ENCODE measurements around the gene ZNF41.
"Not testable (repeated sequence)": the region's sequence is repeated elsewhere in the genome, so short reads cannot be mapped to it uniquely, and the experiment has no call there.

Gene ZNF41

GRCh38 chrX:47482512-47483305 is at the start of gene ZNF41:
ZNF41 (minus strand) TSS chrX:47483222; CDS start chrX:47467481, 15,741 bp downstream.
- peak; percentile 54 to 88 (median 74) for DNase-seq

GRCh38 chrX:47530049-47530448 is 47.0 kb upstream of the ZNF41 start:
- intact Hi-C loops (cut with DNase I) = no loop called here
- DNase-seq = no peak

More at GRCh38 chrX:47482512-47483305, at the start of gene ZNF41:
- intact Hi-C loops (cut with DNase I) = no loop called here

DNA sequence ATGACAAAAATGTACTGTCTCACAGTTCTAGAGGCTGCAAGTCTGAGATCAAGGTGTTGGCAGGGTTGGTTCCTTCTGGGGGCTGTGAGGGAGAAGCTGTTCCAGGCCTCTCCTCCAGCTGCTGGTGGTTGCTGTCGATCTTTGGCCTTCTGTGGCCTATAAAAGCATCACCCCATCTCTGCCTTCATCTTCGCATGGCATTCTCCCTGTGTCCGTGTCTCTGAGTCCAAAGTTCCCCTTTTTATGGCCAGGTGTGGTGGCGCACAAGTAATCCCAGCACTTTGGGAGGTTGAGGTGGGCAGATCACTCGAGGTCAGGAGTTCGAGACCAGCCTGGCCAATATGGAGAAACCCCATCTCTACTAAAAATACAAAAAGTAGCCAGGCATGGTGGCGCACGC is 46.5 kb upstream of the ZNF41 start:
- intact Hi-C loops (cut with DNase I) = no loop called here
- peak in 1 of 42 donors; percentile 9 for DNase-seq

- intact Hi-C loops (cut with DNase I) = loop anchor here (2.0 kb wide), 1 partner anchor 331 kb away; the partner anchor contains the start of gene UBA1
- peak in 1 of 42 donors; percentile 1 for DNase-seq
These were observed 40.7 kb upstream of the ZNF41 start for GRCh38 chrX:47523713-47524166.

DNA sequence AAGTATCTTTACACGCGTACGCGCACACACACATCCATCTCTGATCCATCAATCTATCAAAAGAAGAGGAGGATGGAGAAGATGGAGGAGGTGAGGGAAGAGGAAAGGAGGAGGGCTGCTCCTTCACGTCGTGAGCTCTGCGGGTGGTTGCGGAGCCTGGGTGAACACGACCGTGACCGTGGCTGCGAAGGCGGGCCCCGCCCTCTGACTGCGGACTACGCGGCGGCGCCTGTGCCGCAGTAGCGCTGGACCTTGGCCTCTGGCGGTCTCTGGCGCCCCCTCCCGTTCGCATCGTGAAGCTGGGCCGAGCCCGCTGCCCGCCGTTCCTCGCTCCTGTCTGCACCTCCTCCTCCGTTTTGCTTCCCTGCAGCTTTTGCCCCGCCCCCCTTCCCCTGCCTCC is 40.3 kb upstream of the ZNF41 start:
- intact Hi-C loops (cut with DNase I) = loop anchor here (2.0 kb wide), 1 partner anchor 330 kb away; the partner anchor contains the start of gene UBA1
- DNase-seq = peak; percentile 48 to 93 (median 84)

DNA sequence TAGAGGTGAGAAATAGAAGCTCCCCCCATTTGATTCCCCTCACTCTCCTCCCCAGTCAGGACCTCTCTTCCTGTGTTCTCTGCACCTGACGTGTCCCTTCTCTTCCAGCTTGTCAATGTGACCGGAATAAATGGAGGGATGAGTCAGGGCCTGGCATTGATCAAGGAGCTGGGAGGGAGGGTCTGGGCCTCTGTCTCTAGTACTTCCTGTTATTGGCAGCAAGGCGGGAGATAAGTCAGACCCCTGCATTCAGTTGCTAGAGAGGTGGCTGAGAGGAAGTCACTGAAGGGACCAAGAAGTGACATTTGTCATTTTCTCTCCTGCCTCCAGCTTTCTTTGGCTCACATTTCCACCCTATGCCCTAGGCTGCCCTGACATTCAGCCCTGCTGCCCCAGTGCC is 35.1 kb upstream of the ZNF41 start:
- DNase-seq = no peak
- intact Hi-C loops (cut with DNase I) = no loop called here

DNA sequence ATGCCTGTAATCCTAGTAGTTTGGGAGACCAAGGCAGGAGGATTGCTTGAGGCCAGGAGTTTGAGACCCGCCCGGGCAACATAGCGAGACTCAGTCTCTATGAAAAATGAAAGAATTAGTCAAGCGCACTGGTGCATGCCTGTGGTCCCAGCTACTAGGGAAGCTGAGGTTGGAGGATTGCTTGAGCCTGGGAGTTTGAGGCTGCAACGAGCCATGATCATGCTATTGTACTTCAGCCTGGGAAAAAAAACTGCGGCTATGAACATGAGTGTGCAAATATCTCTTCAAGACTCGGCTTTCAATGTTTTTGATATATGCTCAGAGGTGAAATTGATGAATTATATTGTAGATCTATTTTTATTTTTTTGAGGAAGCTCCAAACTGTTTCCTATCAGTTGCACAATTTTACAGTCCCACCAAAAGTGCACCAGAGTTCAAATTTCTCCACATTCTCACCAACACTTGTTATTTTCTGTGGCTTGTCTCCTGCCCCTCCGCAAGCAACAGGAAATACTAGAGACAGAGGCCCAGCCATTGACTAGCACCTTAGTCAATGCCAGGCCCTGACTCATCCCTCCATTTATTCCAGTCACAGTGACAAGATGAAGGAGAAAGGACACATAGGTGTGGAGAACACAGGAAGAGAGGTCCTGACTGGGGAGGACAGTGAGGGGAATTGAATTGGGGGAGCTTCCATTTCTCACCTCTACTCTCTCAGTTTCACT is 33.1 kb upstream of the ZNF41 start:
- intact Hi-C loops (cut with DNase I) = no loop called here
- DNase-seq = no peak

GRCh38 chrX:47514533-47515235 is 31.7 kb upstream of the ZNF41 start:
- no peak for DNase-seq
- intact Hi-C loops (cut with DNase I) = no loop called here

GRCh38 chrX:47513034-47513965 is 30.3 kb upstream of the ZNF41 start:
- DNase-seq = peak in 21 of 42 donors; percentile 6 to 53 (median 19)
- intact Hi-C loops (cut with DNase I) = not testable (repeated sequence)

DNA sequence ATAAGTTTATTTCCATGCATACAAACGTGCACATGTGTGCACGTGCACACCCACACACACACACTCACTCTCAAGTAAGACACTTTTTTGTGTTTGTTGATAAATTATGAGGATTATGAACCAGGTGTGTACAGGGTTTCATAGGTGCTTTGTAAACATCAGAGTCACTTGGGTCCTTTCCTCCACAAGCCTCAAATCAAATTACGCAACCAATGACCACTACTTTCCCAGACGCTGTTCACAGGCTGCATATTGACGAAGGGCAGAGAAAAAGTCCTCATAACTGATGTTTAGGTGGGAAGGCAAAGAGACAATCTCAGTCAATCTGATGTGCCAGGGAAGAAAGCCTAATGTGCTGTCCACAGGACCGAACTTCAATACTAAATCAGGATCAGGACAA is 29.4 kb upstream of the ZNF41 start:
- DNase-seq; intact Hi-C loops (cut with DNase I): not testable (repeated sequence)

- no peak for DNase-seq
- intact Hi-C loops (cut with DNase I) = no loop called here
These were observed 24.3 kb upstream of the ZNF41 start for GRCh38 chrX:47507153-47507867.

DNA sequence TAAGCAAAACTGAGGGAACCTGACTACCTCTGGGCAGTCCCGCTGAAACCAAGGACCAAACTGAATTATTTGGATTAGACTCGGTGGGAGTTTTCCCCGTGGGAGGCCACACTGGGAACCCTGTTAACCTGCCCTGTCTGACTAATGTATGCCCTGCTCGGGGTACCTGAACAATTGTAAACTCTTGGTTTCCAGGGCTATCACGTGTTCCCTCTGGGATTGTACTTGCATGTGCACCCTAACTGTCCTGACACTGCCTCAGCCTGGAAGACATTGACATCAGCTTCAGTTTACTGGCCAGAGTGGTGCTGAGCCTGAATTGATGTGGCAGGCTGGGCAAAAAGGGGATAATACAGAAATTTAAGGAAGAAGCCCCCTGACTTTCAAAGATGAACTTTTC is 20.1 kb upstream of the ZNF41 start:
- DNase-seq = no peak

GRCh38 chrX:47502316-47503125 is 19.5 kb upstream of the ZNF41 start:
- peak in 29 of 42 donors; percentile 5 to 64 (median 30) for DNase-seq
- intact Hi-C loops (cut with DNase I) = no loop called here

More for the DNA sequence above, 20.1 kb upstream of the ZNF41 start:
- intact Hi-C loops (cut with DNase I) = no loop called here

- intact Hi-C loops (cut with DNase I) = no loop called here
- no peak for DNase-seq
These were observed 18.4 kb upstream of the ZNF41 start for GRCh38 chrX:47501226-47502074.

DNA sequence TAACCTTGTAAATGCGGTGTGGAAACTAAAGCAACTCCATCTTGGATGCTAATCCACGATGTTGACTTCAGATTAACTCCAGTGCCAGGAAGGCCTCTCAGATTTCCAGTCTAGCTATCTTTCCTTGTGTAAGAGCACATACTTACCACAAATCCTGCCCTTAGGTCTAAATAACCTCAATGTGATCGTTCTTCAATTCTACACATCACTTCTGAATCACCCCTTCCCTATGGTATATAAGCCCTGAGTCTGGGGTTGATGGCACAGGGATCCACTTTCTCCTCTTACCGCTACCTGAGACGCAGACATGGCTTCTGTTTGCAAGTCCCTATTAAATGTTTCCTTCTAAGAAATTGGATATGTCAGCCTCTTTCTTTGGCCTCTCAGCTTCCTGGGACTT is 17.5 kb upstream of the ZNF41 start:
- intact Hi-C loops (cut with DNase I) = no loop called here

DNA sequence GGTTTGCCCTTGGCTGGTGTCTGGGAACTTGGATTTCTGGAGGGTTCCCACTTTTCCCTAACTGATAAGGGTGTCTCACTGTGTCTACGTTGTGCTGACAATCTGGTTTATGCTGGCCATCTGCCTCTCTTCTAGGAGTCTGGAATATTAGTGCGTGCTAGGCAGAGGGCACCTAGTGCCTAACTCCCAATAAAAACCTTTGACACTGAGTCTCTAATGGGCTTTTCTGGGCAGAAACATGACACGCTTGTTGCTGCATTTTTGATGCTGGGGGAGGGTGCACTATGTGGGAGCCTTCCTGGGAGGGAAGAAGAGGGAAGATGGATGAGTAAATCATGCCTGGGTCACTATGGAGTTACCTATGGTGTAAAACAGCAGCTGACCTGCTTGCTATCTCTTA is 16.3 kb upstream of the ZNF41 start:
- intact Hi-C loops (cut with DNase I) = no loop called here
- DNase-seq = no peak

More for the DNA sequence above, 17.5 kb upstream of the ZNF41 start:
- no peak for DNase-seq
